ENCODE measurements around the gene CNNM1. TPM values are rescaled to one million over a fixed set of nuclear protein-coding genes. Genes with fewer than 3 reads are reported as not detected.
A peak's percentile ranks its signal among the peaks of the same experiment; 100 is the strongest.

The CNNM1 gene
- total RNA-seq, 1 donor from 2014 or later: 0.63 TPM

- TF ChIP-seq CTCF (conservative IDR thresholded peaks at IDR 0.05; ENCODE audit: low read depth, low read length): no peak
- no peak overlapping the region for H3K4me3 ChIP-seq (ENCODE audit: low read depth, low read length)
- no peak for DNase-seq (ENCODE audit: low read depth)
Measured at GRCh38 chr10:99318048-99318447, 11.1 kb upstream of the CNNM1 start.

GRCh38 chr10:99318475-99318874 lies 10.7 kb upstream of the CNNM1 start:
- DNase-seq (ENCODE audit: low read depth): no peak
- no peak for TF ChIP-seq CTCF (conservative IDR thresholded peaks at IDR 0.05; ENCODE audit: low read depth, low read length)
- no peak overlapping the region for H3K4me3 ChIP-seq (ENCODE audit: low read depth, low read length)

- DNase-seq (ENCODE audit: low read depth): no peak
- TF ChIP-seq CTCF (conservative IDR thresholded peaks at IDR 0.05; ENCODE audit: low read depth, low read length): no peak
- no peak overlapping the region for H3K4me3 ChIP-seq (ENCODE audit: low read depth, low read length)
Measured at GRCh38 chr10:99325281-99325680, 3.9 kb upstream of the CNNM1 start.

GRCh38 chr10:99326871-99327270 lies 2.3 kb upstream of the CNNM1 start:
- no peak overlapping the region for H3K4me3 ChIP-seq (ENCODE audit: low read depth, low read length)
- no peak for TF ChIP-seq CTCF (conservative IDR thresholded peaks at IDR 0.05; ENCODE audit: low read depth, low read length)
- no peak for DNase-seq (ENCODE audit: low read depth)

GRCh38 chr10:99328579-99329303 lies 415 bp upstream of the CNNM1 start:
- H3K4me3 ChIP-seq (ENCODE audit: low read depth, low read length): peak overlapping the region; percentile 57
- DNase-seq (ENCODE audit: low read depth): no peak
- no peak for TF ChIP-seq CTCF (conservative IDR thresholded peaks at IDR 0.05; ENCODE audit: low read depth, low read length)

- peak overlapping the region; percentile 57 for H3K4me3 ChIP-seq (ENCODE audit: low read depth, low read length)
- TF ChIP-seq CTCF (conservative IDR thresholded peaks at IDR 0.05; ENCODE audit: low read depth, low read length): no peak
- DNase-seq (ENCODE audit: low read depth): no peak
Measured at GRCh38 chr10:99329554-99330346, 594 bp downstream of the CNNM1 start.

Measured in epithelial cell of proximal tubule (primary cell).